Stomach (tissue), 4 donors: ENCODE measurements around the gene ATP9B.

Experiments
- EP300 ChIP-seq: sonication (generic); formaldehyde crosslinking; IDR thresholded peaks from one replicate; pipeline ENCODE4 v1.6.1; 2017; ENCODE audit warnings: antibody characterized with exemption
- POLR2A ChIP-seq, 4 donors: fragments of 450-650 bp; IDR thresholded peaks; one replicate each; pipeline ENCODE4 v1.6.1; 2016; ENCODE audit warnings: antibody characterized with exemption in 4 of 4, control low read depth in 2 of 4, mild to moderate bottlenecking in 1 of 4, moderate library complexity in 1 of 4
- POLR2AphosphoS5 ChIP-seq, 3 donors: sonication (generic); formaldehyde crosslinking; IDR thresholded peaks; one replicate each; pipeline ENCODE4 v1.6.1; 2016; ENCODE audit warnings: antibody characterized with exemption in 3 of 3
- TF ChIP-seq, protein P1 (sequence below), 7 experiments: fragments of 450-650 bp in 4 of 7; fragments of 200-600 bp in 3 of 7; sonication (generic) in 3 of 7; IDR thresholded peaks; one replicate each; pipeline ENCODE4 v1.5.1; 2016 to 2019; ENCODE audit warnings: antibody characterized with exemption in 7 of 7, control low read depth in 2 of 7, mild to moderate bottlenecking in 1 of 7

DNA sequence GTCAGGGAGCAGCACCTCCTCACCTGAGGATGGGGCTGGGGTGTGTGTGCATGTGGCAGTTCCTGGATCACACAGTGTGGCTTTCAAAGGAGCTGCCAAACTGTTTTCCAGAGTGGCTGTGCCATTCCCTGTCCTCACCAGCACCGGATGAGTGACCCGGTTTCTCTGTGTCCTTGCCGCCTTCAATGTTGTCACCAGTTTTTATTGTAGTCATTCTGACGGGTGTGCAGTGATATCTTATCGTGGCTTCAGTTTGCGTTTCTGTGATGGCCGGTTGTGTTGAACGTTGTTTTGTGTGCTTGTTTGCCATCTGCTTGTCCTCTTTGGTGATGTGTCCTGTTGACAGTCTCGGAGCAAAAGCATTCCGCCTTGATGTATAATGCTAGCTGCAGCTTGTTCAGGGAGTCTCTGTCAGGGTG lies 108.9 kb downstream of the ATP9B start:
- TF ChIP-seq POLR2A (IDR thresholded peaks at IDR 0.05) = no peak
- no peak for TF ChIP-seq EP300
- TF ChIP-seq, protein P1, sequence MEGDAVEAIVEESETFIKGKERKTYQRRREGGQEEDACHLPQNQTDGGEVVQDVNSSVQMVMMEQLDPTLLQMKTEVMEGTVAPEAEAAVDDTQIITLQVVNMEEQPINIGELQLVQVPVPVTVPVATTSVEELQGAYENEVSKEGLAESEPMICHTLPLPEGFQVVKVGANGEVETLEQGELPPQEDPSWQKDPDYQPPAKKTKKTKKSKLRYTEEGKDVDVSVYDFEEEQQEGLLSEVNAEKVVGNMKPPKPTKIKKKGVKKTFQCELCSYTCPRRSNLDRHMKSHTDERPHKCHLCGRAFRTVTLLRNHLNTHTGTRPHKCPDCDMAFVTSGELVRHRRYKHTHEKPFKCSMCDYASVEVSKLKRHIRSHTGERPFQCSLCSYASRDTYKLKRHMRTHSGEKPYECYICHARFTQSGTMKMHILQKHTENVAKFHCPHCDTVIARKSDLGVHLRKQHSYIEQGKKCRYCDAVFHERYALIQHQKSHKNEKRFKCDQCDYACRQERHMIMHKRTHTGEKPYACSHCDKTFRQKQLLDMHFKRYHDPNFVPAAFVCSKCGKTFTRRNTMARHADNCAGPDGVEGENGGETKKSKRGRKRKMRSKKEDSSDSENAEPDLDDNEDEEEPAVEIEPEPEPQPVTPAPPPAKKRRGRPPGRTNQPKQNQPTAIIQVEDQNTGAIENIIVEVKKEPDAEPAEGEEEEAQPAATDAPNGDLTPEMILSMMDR (IDR thresholded peaks at IDR 0.05) = no peak
- TF ChIP-seq POLR2AphosphoS5 (IDR thresholded peaks at IDR 0.05) = no peak
